HEK293 (cell line): ENCODE measurements around the gene DCTN4.

ENCODE experiments used
- AEBP2 ChIP-seq: fragments of 450-650 bp; formaldehyde crosslinking; IDR thresholded peaks from 2 replicates; pipeline ENCODE4 v1.5.1; 2016; ENCODE audit warnings: missing biosample characterization, missing genetic modification characterization, borderline replicate concordance
- OSR2 ChIP-seq: fragments of 450-650 bp; formaldehyde crosslinking; IDR thresholded peaks from 2 replicates; pipeline ENCODE4 v1.5.1; 2016; ENCODE audit warnings: missing biosample characterization, missing genetic modification characterization
- PBX3 ChIP-seq: sonication (generic); formaldehyde crosslinking; IDR thresholded peaks from 2 replicates; pipeline ENCODE4 v1.8.1; 2022; ENCODE audit warnings: mild to moderate bottlenecking, moderate library complexity, missing genetic modification reagents
- ZIC2 ChIP-seq: fragments of 450-650 bp; formaldehyde crosslinking; IDR thresholded peaks from 2 replicates; pipeline ENCODE4 v1.5.1; 2016; ENCODE audit warnings: missing biosample characterization, missing genetic modification characterization
- ZNF18 ChIP-seq: fragments of 450-650 bp; formaldehyde crosslinking; IDR thresholded peaks from 2 replicates; pipeline ENCODE4 v1.5.1; 2016; ENCODE audit warnings: missing biosample characterization, missing genetic modification characterization
- ZNF202 ChIP-seq: fragments of 450-650 bp; formaldehyde crosslinking; IDR thresholded peaks from 2 replicates; pipeline ENCODE4 v1.5.1; 2016; ENCODE audit warnings: missing biosample characterization, missing genetic modification characterization, borderline replicate concordance
- ZNF274 ChIP-seq, 2 experiments: fragments of 200-500 bp in 1 of 2; fragments of 450-650 bp in 1 of 2; sonication (Bioruptor generic) in 1 of 2; formaldehyde crosslinking in 1 of 2; IDR thresholded peaks; 2 replicates each; pipeline versions ENCODE4 v1.5.1 to v1.6.1; 2014 to 2016; ENCODE audit warnings: borderline replicate concordance in 1 of 2, inconsistent platforms in 1 of 2, low read length in 1 of 2, missing biosample characterization in 1 of 2, missing genetic modification characterization in 1 of 2
- ZNF366 ChIP-seq: fragments of 450-650 bp; formaldehyde crosslinking; conservative IDR thresholded peaks from 2 replicates; pipeline ENCODE4 v1.5.1; 2016; ENCODE audit warnings: missing biosample characterization, missing genetic modification characterization
- ZNF433 ChIP-seq: fragments of 450-650 bp; formaldehyde crosslinking; IDR thresholded peaks from 2 replicates; pipeline ENCODE4 v1.5.1; 2016; ENCODE audit warnings: missing biosample characterization, missing genetic modification characterization, low read depth
- ZNF449 ChIP-seq: fragments of 450-650 bp; formaldehyde crosslinking; IDR thresholded peaks from 2 replicates; pipeline ENCODE4 v1.5.1; 2017; ENCODE audit warnings: missing biosample characterization, mild to moderate bottlenecking, missing genetic modification characterization, moderate library complexity
- ZNF701 ChIP-seq: fragments of 450-650 bp; formaldehyde crosslinking; IDR thresholded peaks from 2 replicates; pipeline ENCODE4 v1.5.1; 2016; ENCODE audit warnings: missing biosample characterization, missing genetic modification characterization
- ZSCAN30 ChIP-seq: fragments of 450-650 bp; IDR thresholded peaks from 2 replicates; pipeline ENCODE4 v1.5.1; 2018; ENCODE audit warnings: missing biosample characterization, mild to moderate bottlenecking, missing genetic modification characterization, moderate library complexity

GRCh38 chr5:150665044-150665443 lies 93.8 kb downstream of the DCTN4 start:
- TF ChIP-seq ZNF701 (tag by site-specific recombination), result no peak
- TF ChIP-seq ZNF18, result no peak
- no peak for TF ChIP-seq ZNF433
- no peak for TF ChIP-seq ZNF366 (tag by site-specific recombination)
- no peak for TF ChIP-seq PBX3 (CRISPR knock-in tag)
- TF ChIP-seq AEBP2 (tag by site-specific recombination), result no peak
- no peak for TF ChIP-seq OSR2 (tag by site-specific recombination)
- no peak for TF ChIP-seq ZNF274 (IDR thresholded peaks at IDR 0.05; ENCODE audit: low read length)
- no peak for TF ChIP-seq ZNF274 (tag by site-specific recombination; IDR thresholded peaks at IDR 0.05; ENCODE audit: borderline replicate concordance)
- TF ChIP-seq ZNF449 (tag by site-specific recombination), result no peak
- TF ChIP-seq ZNF202, result no peak
- TF ChIP-seq ZIC2 (tag by site-specific recombination), result no peak
- TF ChIP-seq ZSCAN30 (tag by site-specific recombination), result no peak
